Measurements from ENCODE around the gene LRSAM1. TPM values are rescaled to one million over a fixed set of nuclear protein-coding genes. Genes with fewer than 3 reads are reported as not detected.

Gene LRSAM1
- total RNA-seq, 1 donor from 2014 or later = 15.9 TPM

- DNase-seq = no peak
Measured at GRCh38 chr9:127497656-127498290, 46.5 kb downstream of the LRSAM1 start.

- DNase-seq = no peak
Measured at GRCh38 chr9:127498298-127498697, 47.0 kb downstream of the LRSAM1 start.

GRCh38 chr9:127500399-127500798 lies 49.1 kb downstream of the LRSAM1 start:
- no peak for DNase-seq

- no peak for DNase-seq
Measured at GRCh38 chr9:127500862-127501261, 49.6 kb downstream of the LRSAM1 start.

GRCh38 chr9:127501821-127502343 lies 50.6 kb downstream of the LRSAM1 start:
- no peak for DNase-seq

- DNase-seq = no peak
Measured at GRCh38 chr9:127502706-127503378, 51.5 kb downstream of the LRSAM1 start.

GRCh38 chr9:127503379-127503921 lies 52.1 kb downstream of the LRSAM1 start:
- no peak for DNase-seq

- peak; percentile 89 for DNase-seq
Measured at GRCh38 chr9:127503947-127504886, 52.9 kb downstream of the LRSAM1 start.

GRCh38 chr9:127504887-127505251 lies 53.6 kb downstream of the LRSAM1 start:
- no peak for DNase-seq

- no peak for DNase-seq
Measured at GRCh38 chr9:127505396-127506116, 54.2 kb downstream of the LRSAM1 start.

- DNase-seq = no peak
Measured at GRCh38 chr9:127506117-127506813, 55.0 kb downstream of the LRSAM1 start.

- no peak for DNase-seq
Measured at GRCh38 chr9:127506814-127507750, 55.8 kb downstream of the LRSAM1 start.

GRCh38 chr9:127507751-127508648 lies 56.7 kb downstream of the LRSAM1 start:
- DNase-seq = no peak

- no peak for DNase-seq
Measured at GRCh38 chr9:127508901-127509260, 57.6 kb downstream of the LRSAM1 start.

- DNase-seq = no peak
Measured at GRCh38 chr9:127509261-127509954, 58.1 kb downstream of the LRSAM1 start.

GRCh38 chr9:127509955-127510299 lies 58.6 kb downstream of the LRSAM1 start:
- no peak for DNase-seq

- no peak for DNase-seq
Measured at GRCh38 chr9:127514468-127514867, 63.2 kb downstream of the LRSAM1 start.

GRCh38 chr9:127516835-127517607 lies 65.7 kb downstream of the LRSAM1 start:
- DNase-seq = no peak
